ENCODE data around the gene AGFG1. TPM values are rescaled to one million over a fixed set of nuclear protein-coding genes. Genes with fewer than 3 reads are reported as not detected.

AGFG1 gene
- total RNA-seq, 1 experiment from 2014 or later = 72.5 TPM

DNA sequence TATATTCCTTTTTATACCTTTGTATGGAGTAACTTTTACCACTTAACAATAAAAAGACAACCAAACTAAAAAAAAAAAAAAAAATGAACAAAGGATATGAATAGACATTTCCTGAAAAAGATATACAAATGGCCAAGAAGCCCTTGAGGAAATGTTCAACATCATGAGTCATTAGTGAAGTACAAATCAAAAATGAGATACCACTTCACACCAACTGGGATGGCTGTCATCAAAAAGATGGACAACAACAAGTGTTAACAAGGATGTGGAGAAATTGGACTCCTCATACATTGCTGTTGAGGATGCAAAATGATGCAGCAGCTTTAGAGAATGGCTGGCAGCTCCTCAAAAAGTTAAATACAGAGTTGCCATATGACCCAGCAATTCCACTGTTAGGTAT, 104.2 kb downstream of the AGFG1 start:
- DNase-seq (ENCODE audit: low read depth, low spot score) = no peak
- Histone ChIP-seq H3K9ac (ENCODE audit: low read length) (no peak overlapping the region), H3K36me3 (ENCODE audit: control insufficient read depth in 1 of 2, insufficient read depth in 2 of 2, low read length in 2 of 2) (no peaks in the 10 kb centered on the region), H3K9me2 (ENCODE audit: insufficient read depth) (no peaks in the 10 kb centered on the region), H3K4me2 (ENCODE audit: low read length) (no peak overlapping the region), H3K27ac (ENCODE audit: low read depth, low read length) (no peak overlapping the region), H3K79me2 (ENCODE audit: insufficient read depth, low read length) (no peaks in the 10 kb centered on the region), H3K9me3 (ENCODE audit: control insufficient read depth in 1 of 2, insufficient read depth in 1 of 2, low read depth in 1 of 2, low read length in 2 of 2) (no peaks in the 10 kb centered on the region), H4K20me1 (ENCODE audit: insufficient read depth) (no peaks in the 10 kb centered on the region), H3K27me3 (ENCODE audit: insufficient read depth, low read length) (no peaks in the 10 kb centered on the region), H3K4me1 (ENCODE audit: control insufficient read depth in 1 of 2, insufficient read depth in 2 of 2, low read length in 2 of 2) (no peaks in the 10 kb centered on the region), H2AFZ (ENCODE audit: low read depth, low read length, poor library complexity, severe bottlenecking) (no peak overlapping the region), H3K4me3 (replicated peaks in 1 of 2; ENCODE audit: low read depth in 1 of 2, low read length in 2 of 2) (no peak overlapping the region)
- no peak for ATAC-seq
- BruUV-seq (replicated peaks) = no TSS peak
- ChIA-PET RAD21 (ENCODE audit: low non-redundant PET in 1 of 2, low total read pairs in 2 of 2, uncharacterized antibody in 2 of 2, unreplicated experiment in 2 of 2) (no interaction called here), CTCF (no interaction called here), POLR2A (no interaction called here)
- TF ChIP-seq TCF7L2 (IDR thresholded peaks at IDR 0.05; ENCODE audit: borderline replicate concordance, extremely low read depth, insufficient read depth, insufficient read length) = no peak
- TF ChIP-seq, protein P1, sequence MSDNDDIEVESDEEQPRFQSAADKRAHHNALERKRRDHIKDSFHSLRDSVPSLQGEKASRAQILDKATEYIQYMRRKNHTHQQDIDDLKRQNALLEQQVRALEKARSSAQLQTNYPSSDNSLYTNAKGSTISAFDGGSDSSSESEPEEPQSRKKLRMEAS (IDR thresholded peaks at IDR 0.05) = no peak
- no peak for TF ChIP-seq POLR2AphosphoS5 (IDR thresholded peaks at IDR 0.05; ENCODE audit: low read depth, low read length)
- no peak for TF ChIP-seq ZFX (IDR thresholded peaks at IDR 0.05)
- no peak for TF ChIP-seq RAD21 (IDR thresholded peaks at IDR 0.05; ENCODE audit: low read depth)
- no peak for TF ChIP-seq CBX3 (IDR thresholded peaks at IDR 0.05; ENCODE audit: low read depth)
- intact Hi-C loops (cut with micrococcal nuclease) = no loop called here

DNA sequence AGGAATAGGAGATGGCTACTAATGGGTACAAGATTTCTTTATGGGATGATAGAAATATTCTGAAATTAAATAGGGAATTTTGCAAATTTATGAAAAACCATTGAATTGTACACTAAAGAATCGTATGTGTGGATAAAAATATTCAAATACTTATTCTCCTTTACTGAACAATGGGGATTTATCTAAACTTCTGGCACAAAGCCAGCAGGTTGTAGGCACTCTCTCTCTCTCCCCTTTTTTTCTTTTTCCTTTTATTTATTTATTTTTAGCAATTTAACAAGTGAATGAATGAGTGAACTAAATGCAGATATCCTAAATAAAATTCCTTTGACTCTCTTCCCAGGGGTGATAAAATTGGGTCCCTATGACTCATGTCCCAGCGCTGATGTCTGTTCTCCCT, 104.9 kb downstream of the AGFG1 start:
- Histone ChIP-seq H4K20me1 (ENCODE audit: insufficient read depth) (no peaks in the 10 kb centered on the region), H3K27me3 (ENCODE audit: insufficient read depth, low read length) (no peaks in the 10 kb centered on the region), H3K27ac (ENCODE audit: low read depth, low read length) (no peak overlapping the region), H3K4me1 (ENCODE audit: control insufficient read depth in 1 of 2, insufficient read depth in 2 of 2, low read length in 2 of 2) (no peaks in the 10 kb centered on the region), H3K36me3 (ENCODE audit: control insufficient read depth in 1 of 2, insufficient read depth in 2 of 2, low read length in 2 of 2) (no peaks in the 10 kb centered on the region), H3K4me2 (ENCODE audit: low read length) (no peak overlapping the region), H2AFZ (ENCODE audit: low read depth, low read length, poor library complexity, severe bottlenecking) (no peak overlapping the region), H3K9ac (ENCODE audit: low read length) (no peak overlapping the region), H3K79me2 (ENCODE audit: insufficient read depth, low read length) (no peaks in the 10 kb centered on the region), H3K4me3 (replicated peaks in 1 of 2; ENCODE audit: low read depth in 1 of 2, low read length in 2 of 2) (no peak overlapping the region), H3K9me3 (ENCODE audit: control insufficient read depth in 1 of 2, insufficient read depth in 1 of 2, low read depth in 1 of 2, low read length in 2 of 2) (no peaks in the 10 kb centered on the region), H3K9me2 (ENCODE audit: insufficient read depth) (no peaks in the 10 kb centered on the region)
- no peak for DNase-seq (ENCODE audit: low read depth, low spot score)
- intact Hi-C loops (cut with micrococcal nuclease) = no loop called here
- ChIA-PET RAD21 (ENCODE audit: low non-redundant PET in 1 of 2, low total read pairs in 2 of 2, uncharacterized antibody in 2 of 2, unreplicated experiment in 2 of 2) (no interaction called here), POLR2A (no interaction called here), CTCF (no interaction called here)
- no peak for TF ChIP-seq ZBTB33 (IDR thresholded peaks at IDR 0.05; ENCODE audit: extremely low read depth, insufficient replicate concordance, low read length)
- TF ChIP-seq ATF3 (IDR thresholded peaks at IDR 0.05) = no peak
- no peak for TF ChIP-seq SIN3A (IDR thresholded peaks at IDR 0.05; ENCODE audit: low read depth)
- no peak for TF ChIP-seq ZFX (IDR thresholded peaks at IDR 0.05)
- no peak for TF ChIP-seq TCF7L2 (IDR thresholded peaks at IDR 0.05; ENCODE audit: borderline replicate concordance, extremely low read depth, insufficient read depth, insufficient read length)
- no peak for TF ChIP-seq JUND (IDR thresholded peaks at IDR 0.05)
- TF ChIP-seq SP1 (IDR thresholded peaks at IDR 0.05; ENCODE audit: low read depth) = no peak
- no peak for TF ChIP-seq POLR2A (IDR thresholded peaks at IDR 0.05; ENCODE audit: borderline replicate concordance, extremely low read depth, insufficient read depth, insufficient read length)
- no peak for TF ChIP-seq FOSL1 (IDR thresholded peaks at IDR 0.05; ENCODE audit: low read depth)
- BruUV-seq (replicated peaks) = no TSS peak
- no peak for ATAC-seq

Measured in HCT116 (cell line).